ENCODE results near the gene ZBTB47. TPM values are rescaled to one million over a fixed set of nuclear protein-coding genes. Genes with fewer than 3 reads are reported as not detected.

Gene ZBTB47
- total RNA-seq, 4 donors from 2014 or later = 5.0 to 34.3 (median 10.3) TPM

- WGBS, 2 donors = 40 to 56% methylated on average over 6 to 7 of the region's 8 CpGs
- intact Hi-C loops (cut with DNase I) = no loop called here
- no peak for DNase-seq
Measured at GRCh38 chr3:42667523-42668412, 14.3 kb downstream of the ZBTB47 start.

GRCh38 chr3:42668413-42668760 lies 14.9 kb downstream of the ZBTB47 start:
- Histone ChIP-seq H3K27me3 (peaks cover 0 to 3% (median 0%) of the 10 kb centered on the region in 4 donors), H3K36me3 (no peaks in the 10 kb centered on the region), H3K27ac (no peak overlapping the region), H3K4me3 (no peak overlapping the region), H3K9me3 (no peaks in the 10 kb centered on the region), H3K4me1 (peaks cover 10 to 50% (median 13%) of the 10 kb centered on the region in 3 donors)
- WGBS, 2 donors = 75 to 100% methylated on average over 1 to 2 of the region's 2 CpGs
- intact Hi-C loops (cut with DNase I) = no loop called here
- DNase-seq = no peak
- TF ChIP-seq POLR2A (IDR thresholded peaks at IDR 0.05) = no peak
- no peak for TF ChIP-seq CTCF (IDR thresholded peaks at IDR 0.05)

More at GRCh38 chr3:42667523-42668412, 14.3 kb downstream of the ZBTB47 start:
- H3K27me3 ChIP-seq = peaks cover 0 to 3% (median 0%) of the 10 kb centered on the region in 4 donors
- TF ChIP-seq POLR2A (IDR thresholded peaks at IDR 0.05) = no peak
- no peak for TF ChIP-seq CTCF (IDR thresholded peaks at IDR 0.05)
- no peaks in the 10 kb centered on the region for H3K9me3 ChIP-seq
- no peaks in the 10 kb centered on the region for H3K36me3 ChIP-seq
- H3K4me1 ChIP-seq = peaks cover 10 to 50% (median 13%) of the 10 kb centered on the region in 3 donors
- H3K4me3 ChIP-seq = no peak overlapping the region
- H3K27ac ChIP-seq = no peak overlapping the region

GRCh38 chr3:42668793-42669217 lies 15.3 kb downstream of the ZBTB47 start:
- intact Hi-C loops (cut with DNase I) = no loop called here
- WGBS, 2 donors = 35 to 45% methylated on average over 2 of the region's 4 CpGs
- Histone ChIP-seq H3K4me1 (peaks cover 10 to 50% (median 13%) of the 10 kb centered on the region in 3 donors), H3K36me3 (no peaks in the 10 kb centered on the region), H3K9me3 (no peaks in the 10 kb centered on the region), H3K27me3 (peaks cover 0 to 3% (median 0%) of the 10 kb centered on the region in 4 donors), H3K27ac (no peak overlapping the region), H3K4me3 (no peak overlapping the region)
- no peak for DNase-seq
- TF ChIP-seq POLR2A (IDR thresholded peaks at IDR 0.05) (no peak), CTCF (IDR thresholded peaks at IDR 0.05) (no peak)

GRCh38 chr3:42670051-42670576 lies 16.6 kb downstream of the ZBTB47 start:
- no peak overlapping the region for H3K4me3 ChIP-seq
- intact Hi-C loops (cut with DNase I) = no loop called here
- peak overlapping the region in 2 of 4 donors; percentile 2 to 29 for H3K27ac ChIP-seq
- H3K27me3 ChIP-seq = peaks cover 0 to 3% (median 0%) of the 10 kb centered on the region in 4 donors
- no peaks in the 10 kb centered on the region for H3K9me3 ChIP-seq
- no peaks in the 10 kb centered on the region for H3K36me3 ChIP-seq
- DNase-seq = no peak
- TF ChIP-seq POLR2A (IDR thresholded peaks at IDR 0.05) = no peak
- TF ChIP-seq CTCF (IDR thresholded peaks at IDR 0.05) = no peak
- 63 to 70% methylated on average over 4 to 5 of the region's 7 CpGs for WGBS, 2 donors
- peaks cover 10 to 45% (median 13%) of the 10 kb centered on the region in 3 donors for H3K4me1 ChIP-seq

GRCh38 chr3:42670670-42671069 lies 17.2 kb downstream of the ZBTB47 start:
- no peak for DNase-seq
- intact Hi-C loops (cut with DNase I) = no loop called here
- TF ChIP-seq CTCF (IDR thresholded peaks at IDR 0.05) (no peak), POLR2A (IDR thresholded peaks at IDR 0.05) (no peak)
- peak overlapping the region in 2 of 4 donors; percentile 2 to 29 for H3K27ac ChIP-seq
- H3K4me3 ChIP-seq = no peak overlapping the region
- H3K4me1 ChIP-seq = peaks cover 6 to 40% (median 11%) of the 10 kb centered on the region in 3 donors
- no peaks in the 10 kb centered on the region for H3K9me3 ChIP-seq
- H3K36me3 ChIP-seq = no peaks in the 10 kb centered on the region
- WGBS, 2 donors = 83% methylated on average over 1 of the region's 1 CpG
- peaks cover 0 to 3% (median 0%) of the 10 kb centered on the region in 4 donors for H3K27me3 ChIP-seq
